Calu3 (cell line): ENCODE data around the gene ZNF396. TPM values are rescaled to one million over a fixed set of nuclear protein-coding genes. Genes with fewer than 3 reads are reported as not detected.

ENCODE experiments used
- BruUV-seq: library from RNA; stranded (reverse); fragments of 400-500 nt; replicated peaks from 2 replicates; lab custom pipeline; 2021; lab: Mats Ljungman, UMichigan
- CTCF ChIA-PET: fragments of 300-600 bp; sonication (Branson Sonifier 250); formaldehyde crosslinking; loops from one replicate; lab custom pipeline; 2022; ENCODE audit warnings: antibody characterized with exemption; lab: Charles Lee
- DNase-seq: peaks from one replicate; pipeline ENCODE4 v3.0.0; 2022
- H3K27ac Mint-ChIP-seq: one replicate; pipeline ENCODE4 v1.8.0; 2022; ENCODE audit warnings: mixed read lengths; ENCODE audit not compliant: unreplicated experiment
- H3K27me3 Mint-ChIP-seq: one replicate; pipeline ENCODE4 v1.8.0; 2022; ENCODE audit warnings: mixed read lengths; ENCODE audit not compliant: unreplicated experiment
- H3K36me3 Mint-ChIP-seq: one replicate; pipeline ENCODE4 v1.8.0; 2022; ENCODE audit warnings: mild to moderate bottlenecking, moderate library complexity, mixed read lengths; ENCODE audit not compliant: insufficient read depth, unreplicated experiment
- H3K4me1 Mint-ChIP-seq: one replicate; pipeline ENCODE4 v1.8.0; 2022; ENCODE audit warnings: mild to moderate bottlenecking, low read depth, mixed read lengths; ENCODE audit not compliant: unreplicated experiment
- H3K4me3 Mint-ChIP-seq: one replicate; pipeline ENCODE4 v1.8.0; 2022; ENCODE audit warnings: mild to moderate bottlenecking, low read depth, moderate library complexity, mixed read lengths; ENCODE audit not compliant: unreplicated experiment
- H3K9me3 Mint-ChIP-seq: one replicate; pipeline ENCODE4 v1.8.0; 2022; ENCODE audit warnings: low read depth, mixed read lengths; ENCODE audit not compliant: unreplicated experiment
- CTCF ChIP-seq: fragments of 200-600 bp; IDR thresholded peaks from one replicate; pipeline ENCODE4 v1.8.0; 2022; ENCODE audit warnings: antibody characterized with exemption; ENCODE audit not compliant: unreplicated experiment
- intact Hi-C: fragments of 100-400 bp; cut with micrococcal nuclease; formaldehyde crosslinking; loops from one replicate; pipeline ENCODE4 v1.10.0; 2022; ENCODE audit not compliant: unreplicated experiment
- total RNA-seq: library from RNA; stranded (reverse); gene quantifications from 2 replicates; pipeline ENCODE4 v1.2.3, GENCODE V29; 2022

Gene ZNF396
- total RNA-seq, 1 experiment from 2014 or later = 1.7 TPM

- TSS peak; percentile 28 for BruUV-seq
- intact Hi-C loops = loop anchor here (2.0 kb wide), 1 partner anchor 103 kb away; the partner anchor contains the start of gene ZNF397
- no peaks in the 10 kb centered on the region for H3K27me3 Mint-ChIP-seq
- CTCF ChIA-PET = interaction anchor here (1.1 kb wide), 1 partner anchor 335 kb away, joined by 3 read pairs; no protein-coding TSS in a partner anchor
- peaks cover 45% of the 10 kb centered on the region for H3K36me3 Mint-ChIP-seq
- DNase-seq = no peak
- no peak for TF ChIP-seq CTCF
- peak overlapping the region; percentile 90 for H3K4me3 Mint-ChIP-seq
- peaks cover 24% of the 10 kb centered on the region for H3K4me1 Mint-ChIP-seq
- H3K9me3 Mint-ChIP-seq = peaks cover under 1% of the 10 kb centered on the region
- H3K27ac Mint-ChIP-seq = peak overlapping the region; percentile 84
These were observed 33.6 kb downstream of the ZNF396 start for GRCh38 chr18:35343488-35343935.

GRCh38 chr18:35337286-35337685, 39.9 kb downstream of the ZNF396 start:
- no peak for TF ChIP-seq CTCF
- intact Hi-C loops = no loop called here
- CTCF ChIA-PET = no interaction called here
- Mint-ChIP-seq H3K27me3 (no peaks in the 10 kb centered on the region), H3K4me1 (peaks cover 19% of the 10 kb centered on the region), H3K9me3 (peaks cover 3% of the 10 kb centered on the region), H3K4me3 (no peak overlapping the region), H3K36me3 (peaks cover 81% of the 10 kb centered on the region), H3K27ac (no peak overlapping the region)
- DNase-seq = no peak
- no TSS peak for BruUV-seq

GRCh38 chr18:35335866-35336265, 41.3 kb downstream of the ZNF396 start:
- intact Hi-C loops = no loop called here
- H3K9me3 Mint-ChIP-seq = peaks cover 3% of the 10 kb centered on the region
- no peak overlapping the region for H3K4me3 Mint-ChIP-seq
- no TSS peak for BruUV-seq
- DNase-seq = no peak
- no peak overlapping the region for H3K27ac Mint-ChIP-seq
- H3K27me3 Mint-ChIP-seq = no peaks in the 10 kb centered on the region
- peaks cover 81% of the 10 kb centered on the region for H3K36me3 Mint-ChIP-seq
- H3K4me1 Mint-ChIP-seq = peaks cover 19% of the 10 kb centered on the region
- TF ChIP-seq CTCF = no peak
- CTCF ChIA-PET = no interaction called here

GRCh38 chr18:35334821-35335220, 42.3 kb downstream of the ZNF396 start:
- Mint-ChIP-seq H3K9me3 (peaks cover 3% of the 10 kb centered on the region), H3K27me3 (no peaks in the 10 kb centered on the region), H3K27ac (peak overlapping the region; percentile 45), H3K4me1 (peaks cover 19% of the 10 kb centered on the region), H3K36me3 (peaks cover 75% of the 10 kb centered on the region), H3K4me3 (no peak overlapping the region)
- intact Hi-C loops = no loop called here
- no peak for TF ChIP-seq CTCF
- BruUV-seq = no TSS peak
- no peak for DNase-seq
- CTCF ChIA-PET = interaction anchor here (0.6 kb wide), 1 partner anchor 329 kb away, joined by 4 read pairs; no protein-coding TSS in a partner anchor
